Smooth muscle cell (in vitro differentiated cells): ENCODE data around the gene AFF2. TPM values are rescaled to one million over a fixed set of nuclear protein-coding genes. Genes with fewer than 3 reads are reported as not detected.

Experiments used
- DNase-seq: peaks from one replicate; lab custom pipeline; 2025; ENCODE audit not compliant: unreplicated experiment; lab: John Stamatoyannopoulos, UW
- H2AFZ ChIP-seq: fragments of 200-600 bp; sonication (generic); 2 replicates; pipeline ENCODE4 v1.6.0; 2016; ENCODE audit warnings: antibody characterized with exemption, low read depth, mild to moderate bottlenecking
- H3F3A ChIP-seq: fragments of 200-600 bp; sonication (generic); 2 replicates; pipeline ENCODE4 v1.6.0; 2017; ENCODE audit warnings: antibody characterized with exemption, low read depth
- H3K27ac ChIP-seq: fragments of 200-600 bp; sonication (generic); 2 replicates; pipeline ENCODE4 v1.5.1; 2016; ENCODE audit warnings: low read depth, mild to moderate bottlenecking
- H3K27me3 ChIP-seq: fragments of 200-600 bp; sonication (generic); 2 replicates; pipeline ENCODE4 v1.6.1; 2016; ENCODE audit warnings: low read depth, mild to moderate bottlenecking
- H3K36me3 ChIP-seq: fragments of 200-600 bp; sonication (generic); 2 replicates; pipeline ENCODE4 v1.5.1; 2016; ENCODE audit warnings: low read depth
- H3K4me1 ChIP-seq: fragments of 200-600 bp; sonication (generic); 2 replicates; pipeline ENCODE4 v1.5.1; 2016; ENCODE audit warnings: low read depth
- H3K4me2 ChIP-seq: fragments of 200-600 bp; sonication (generic); 2 replicates; pipeline ENCODE4 v1.6.0; 2016; ENCODE audit warnings: mild to moderate bottlenecking
- H3K4me3 ChIP-seq: fragments of 200-600 bp; sonication (generic); 2 replicates; pipeline ENCODE4 v1.5.1; 2016; ENCODE audit warnings: mild to moderate bottlenecking
- H3K79me2 ChIP-seq: fragments of 200-600 bp; sonication (generic); 2 replicates; pipeline ENCODE4 v1.6.0; 2016; ENCODE audit warnings: low read depth, mild to moderate bottlenecking
- H3K9ac ChIP-seq: fragments of 200-600 bp; sonication (generic); 2 replicates; pipeline ENCODE4 v1.6.0; 2016; ENCODE audit warnings: low read depth
- H3K9me3 ChIP-seq: fragments of 200-600 bp; sonication (generic); replicated peaks from 2 replicates; pipeline ENCODE4 v1.5.1; 2016; ENCODE audit warnings: low read depth
- H4K20me1 ChIP-seq: fragments of 200-600 bp; sonication (generic); 2 replicates; pipeline ENCODE4 v1.6.0; 2016; ENCODE audit warnings: low read depth
- CTCF ChIP-seq: fragments of 200-600 bp; sonication (generic); IDR thresholded peaks from 2 replicates; pipeline ENCODE4 v1.5.1; 2017; ENCODE audit warnings: borderline replicate concordance, mild to moderate bottlenecking, antibody characterized with exemption; ENCODE audit not compliant: insufficient read depth, poor library complexity, severe bottlenecking
- WGBS: methylation state at CpG from one replicate; pipeline ENCODE4 v1.1.7; 2016; ENCODE audit warnings: low lambda C conversion rate; 5-methylcytosine and 5-hydroxymethylcytosine counted together
- polyA plus RNA-seq: library from polyadenylated mRNA; unstranded; fragments of >200 nt; fragmentation: Nextera tagmentation; extraction: Ambion mirVana; gene quantifications from 2 replicates; pipeline ENCODE4 v1.2.1, GENCODE V29; 2016
- total RNA-seq: library from RNA; depleted of rRNA; stranded (reverse); fragments of >200 nt; gene quantifications from 2 replicates; pipeline ENCODE4 v1.2.3, GENCODE V29; 2014

The AFF2 gene
- total and polyA plus RNA-seq, 2 experiments from 2014 or later, result 0.57 to 3.6 TPM

DNA sequence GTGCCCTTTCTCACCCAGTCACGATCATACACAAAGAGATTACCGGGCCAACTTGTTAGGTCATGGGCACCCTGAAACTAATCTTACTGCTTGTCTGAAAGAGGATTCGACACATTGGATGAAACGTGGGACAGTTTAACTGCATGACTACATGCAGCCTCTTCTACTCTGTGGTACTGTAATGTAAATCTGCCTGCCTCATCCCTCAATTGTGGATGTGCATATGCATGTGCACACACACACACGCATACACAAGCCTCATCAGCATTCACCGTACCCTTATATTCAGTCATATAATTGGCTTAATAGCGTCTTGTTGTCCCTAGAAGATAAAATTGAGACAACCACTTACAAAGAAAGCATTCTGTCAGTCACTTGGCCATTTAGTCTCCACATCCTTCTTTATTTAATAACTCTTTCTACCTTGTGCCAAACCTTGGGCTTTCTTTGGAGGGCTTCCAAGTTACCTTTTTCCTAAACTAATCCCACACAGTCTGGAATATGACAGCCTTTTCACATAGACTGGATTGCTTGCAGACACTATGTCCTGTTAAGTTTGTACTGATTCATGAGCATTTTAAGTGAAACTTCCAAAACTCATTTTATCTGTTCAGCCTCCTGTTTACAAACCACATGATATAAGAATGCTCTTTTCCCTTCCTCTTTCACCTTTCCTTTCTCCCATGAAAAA, 132.9 kb downstream of the AFF2 start:
- H3K27ac ChIP-seq, result no peak overlapping the region
- H3F3A ChIP-seq, result no peaks in the 10 kb centered on the region
- H3K79me2 ChIP-seq, result no peaks in the 10 kb centered on the region
- H3K36me3 ChIP-seq, result no peaks in the 10 kb centered on the region
- no peak for TF ChIP-seq CTCF
- no peak overlapping the region for H3K9ac ChIP-seq
- no peak overlapping the region for H3K4me3 ChIP-seq
- H4K20me1 ChIP-seq, result no peaks in the 10 kb centered on the region
- no peak overlapping the region for H2AFZ ChIP-seq
- no peaks in the 10 kb centered on the region for H3K4me1 ChIP-seq
- WGBS, result 77% methylated on average over 7 of the region's 7 CpGs
- no peak overlapping the region for H3K4me2 ChIP-seq
- DNase-seq, result no peak
- H3K27me3 ChIP-seq, result no peaks in the 10 kb centered on the region
- no peaks in the 10 kb centered on the region for H3K9me3 ChIP-seq

GRCh38 chrX:148634591-148634990, 134.2 kb downstream of the AFF2 start:
- Histone ChIP-seq H4K20me1 (no peaks in the 10 kb centered on the region), H3K9me3 (no peaks in the 10 kb centered on the region), H3K4me3 (no peak overlapping the region), H3K4me1 (no peaks in the 10 kb centered on the region), H3K36me3 (no peaks in the 10 kb centered on the region), H3K9ac (no peak overlapping the region), H3F3A (no peaks in the 10 kb centered on the region), H2AFZ (no peak overlapping the region), H3K27ac (no peak overlapping the region), H3K4me2 (no peak overlapping the region), H3K79me2 (no peaks in the 10 kb centered on the region), H3K27me3 (no peaks in the 10 kb centered on the region)
- DNase-seq, result no peak
- no peak for TF ChIP-seq CTCF
- 74% methylated on average over 1 of the region's 1 CpG for WGBS

GRCh38 chrX:148643460-148643859, 143.0 kb downstream of the AFF2 start:
- no peak for TF ChIP-seq CTCF
- H3K27me3 ChIP-seq, result no peaks in the 10 kb centered on the region
- WGBS, result 57% methylated on average over 3 of the region's 3 CpGs

DNA sequence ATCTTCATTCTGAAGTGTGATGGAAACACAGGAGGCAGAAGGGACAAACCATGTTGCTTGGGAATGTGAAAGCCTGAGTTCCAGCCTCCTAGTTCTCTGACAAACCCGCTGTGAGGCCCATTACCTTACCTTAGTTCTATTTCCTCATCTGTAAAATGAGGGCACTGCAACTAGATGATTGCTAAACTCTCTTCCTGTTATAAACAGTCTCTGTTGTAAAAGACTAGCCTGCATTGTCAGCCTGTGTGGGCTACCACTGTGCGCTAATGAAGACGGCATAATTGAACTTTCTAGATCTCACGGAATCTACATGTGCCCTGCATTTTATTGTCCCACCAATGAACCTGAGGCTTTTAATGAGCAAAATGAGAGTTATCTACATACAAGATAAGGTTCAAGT, 147.2 kb downstream of the AFF2 start:
- H3K36me3 ChIP-seq, result no peaks in the 10 kb centered on the region
- 90% methylated on average over 4 of the region's 4 CpGs for WGBS
- H3K9ac ChIP-seq, result no peak overlapping the region

More at GRCh38 chrX:148643460-148643859, 143.0 kb downstream of the AFF2 start:
- Histone ChIP-seq H3K4me3 (no peak overlapping the region), H3K27ac (no peak overlapping the region), H3F3A (no peaks in the 10 kb centered on the region), H3K9ac (no peak overlapping the region), H3K79me2 (no peaks in the 10 kb centered on the region), H3K36me3 (no peaks in the 10 kb centered on the region), H3K9me3 (no peaks in the 10 kb centered on the region), H2AFZ (no peak overlapping the region), H4K20me1 (no peaks in the 10 kb centered on the region), H3K4me1 (no peaks in the 10 kb centered on the region), H3K4me2 (no peak overlapping the region)
- DNase-seq, result no peak

More for the DNA sequence above, 147.2 kb downstream of the AFF2 start:
- Histone ChIP-seq H3K4me2 (no peak overlapping the region), H3K79me2 (no peaks in the 10 kb centered on the region), H4K20me1 (no peaks in the 10 kb centered on the region), H3K4me3 (no peak overlapping the region), H3K4me1 (no peaks in the 10 kb centered on the region), H3K27me3 (no peaks in the 10 kb centered on the region), H2AFZ (no peak overlapping the region), H3K9me3 (no peaks in the 10 kb centered on the region), H3K27ac (no peak overlapping the region), H3F3A (no peaks in the 10 kb centered on the region)
- DNase-seq, result no peak
- TF ChIP-seq CTCF, result no peak
